Small intestine (tissue), 16 donors: ENCODE results near the gene GPRC5C. TPM values are rescaled to one million over a fixed set of nuclear protein-coding genes. Genes with fewer than 3 reads are reported as not detected.
A peak's percentile ranks its signal among the peaks of the same experiment; 100 is the strongest.

Experiments used
- DNase-seq, 2 donors: peaks; one replicate each; pipeline versions ENCODE4 v3.0.0 to v3.0.0-alpha.2; 2013
- FAIRE-seq: peaks from 2 replicates; lab custom pipeline; 2012; peaks lifted over from hg19 to GRCh38; lab: Jason Lieb, UNC
- H3K27ac ChIP-seq, 3 donors: one replicate each; pipeline ENCODE4 v1.5.1; 2013; ENCODE audit warnings: low read length in 2 of 3, mild to moderate bottlenecking in 2 of 3, control low read depth in 1 of 3, inconsistent platforms in 1 of 3, low read depth in 1 of 3, moderate library complexity in 1 of 3
- H3K27me3 ChIP-seq, 3 donors: one replicate each; pipeline ENCODE4 v1.6.1; 2013; ENCODE audit warnings: low read length in 3 of 3, inconsistent platforms in 1 of 3; ENCODE audit not compliant: control insufficient read depth in 3 of 3, insufficient read depth in 3 of 3
- H3K36me3 ChIP-seq, 3 donors: one replicate each; pipeline ENCODE4 v1.6.1; 2013; ENCODE audit warnings: low read length in 3 of 3, inconsistent platforms in 1 of 3, low read depth in 1 of 3, mild to moderate bottlenecking in 1 of 3, moderate library complexity in 1 of 3; ENCODE audit not compliant: control insufficient read depth in 3 of 3, insufficient read depth in 2 of 3
- H3K4me1 ChIP-seq, 3 donors: one replicate each; pipeline ENCODE4 v1.6.1; 2013; ENCODE audit warnings: low read length in 2 of 3, inconsistent platforms in 1 of 3, low read depth in 1 of 3, mild to moderate bottlenecking in 1 of 3, moderate library complexity in 1 of 3; ENCODE audit not compliant: control insufficient read depth in 3 of 3, insufficient read depth in 2 of 3
- H3K4me3 ChIP-seq, 3 donors: one replicate each; pipeline ENCODE4 v1.5.1; 2013; ENCODE audit warnings: low read length in 3 of 3, control low read depth in 1 of 3, inconsistent platforms in 1 of 3, low read depth in 1 of 3, mild to moderate bottlenecking in 1 of 3, moderate library complexity in 1 of 3
- H3K9me3 ChIP-seq, 2 donors: one replicate each; pipeline ENCODE4 v1.6.1; 2013; ENCODE audit warnings: low read depth in 1 of 2, low read length in 1 of 2; ENCODE audit not compliant: control insufficient read depth in 2 of 2, insufficient read depth in 1 of 2
- WGBS, 3 donors: extraction: QIAGEN DNeasy Blood & Tissue Kit; methylation state at CpG; one replicate each; pipeline ENCODE4 v1.1.7; 2013; 5-methylcytosine and 5-hydroxymethylcytosine counted together
- long read RNA-seq, 10 donors: transcript quantifications; one replicate each; lab custom pipeline, GENCODE V29; 2026
- polyA plus RNA-seq, 4 donors: library from polyadenylated mRNA; stranded (reverse) in 3 of 4; unstranded in 1 of 4; fragments of 200-250 nt in 3 of 4; fragments of 120-200 nt in 1 of 4; gene quantifications; one replicate each; pipeline versions ENCODE4 v1.2.1 to v1.2.3, GENCODE V29; 2013
- donor health status: healthy with polysubstance abuse.
- donor health status: control.
- donor health status: control.
- donor health status: Bipolar disorder and iron deficiency.
- donor health status: healthy.

GPRC5C gene
- polyA plus RNA-seq, result 10 to 100 TPM; 41.3 to 72.8 (median 48.1) TPM
- long read RNA-seq, donor 1, result 0 reads
- long read RNA-seq, donor 2, partial matches to known transcripts, result 0 of 8 reads
- long read RNA-seq, donor 2, other reads (novel, unspliced or antisense), result 0 of 8 reads
- long read RNA-seq, donor 3, transcript GPRC5C-207 (1 exons, 2,224 nt), result major isoform, 9 of 21 reads
- long read RNA-seq, donor 3, partial matches to known transcripts, result 5 of 21 reads
- long read RNA-seq, donor 3, other reads (novel, unspliced or antisense), result 0 of 21 reads
- long read RNA-seq, donor 4, partial matches to known transcripts, result 0 of 3 reads
- long read RNA-seq, donor 4, other reads (novel, unspliced or antisense), result 0 of 3 reads
- long read RNA-seq, donor 5, partial matches to known transcripts, result 0 of 4 reads
- long read RNA-seq, donor 5, other reads (novel, unspliced or antisense), result 0 of 4 reads
- long read RNA-seq, donor 6, transcript GPRC5C-202 (4 exons, 2,988 nt), result major isoform, 5 of 12 reads
- long read RNA-seq, donor 6, partial matches to known transcripts, result 0 of 12 reads
- long read RNA-seq, donor 6, other reads (novel, unspliced or antisense), result 0 of 12 reads
- long read RNA-seq, donor 7, transcript GPRC5C-207 (1 exons, 2,224 nt), result major isoform, 5 of 12 reads
- long read RNA-seq, donor 7, transcript GPRC5C-202 (4 exons, 2,988 nt), result major isoform, 5 of 12 reads
- long read RNA-seq, donor 7, partial matches to known transcripts, result 0 of 12 reads
- long read RNA-seq, donor 7, other reads (novel, unspliced or antisense), result 0 of 12 reads
- long read RNA-seq, donor 8, result 0 reads
- long read RNA-seq, donor 9, partial matches to known transcripts, result 0 of 2 reads
- long read RNA-seq, donor 9, other reads (novel, unspliced or antisense), result 0 of 2 reads
- long read RNA-seq, donor 10, transcript GPRC5C-207 (1 exons, 2,224 nt), result major isoform, 6 of 17 reads
- long read RNA-seq, donor 10, transcript GPRC5C-202 (4 exons, 2,988 nt), result major isoform, 6 of 17 reads
- long read RNA-seq, donor 10, partial matches to known transcripts, result 0 of 17 reads
- long read RNA-seq, donor 10, other reads (novel, unspliced or antisense), result 5 of 17 reads

GRCh38 chr17:74431568-74432423 lies at the start of gene GPRC5C:
Gene GPRC5C, plus strand, starts transcription at chr17:74432088. Its CDS starts 7,689 bp downstream, at chr17:74439777.
- H3K27me3 ChIP-seq, result peaks cover 0 to 8% (median 0%) of the 10 kb centered on the region in 3 donors
- peaks cover 0 to 6% (median 0%) of the 10 kb centered on the region in 3 donors for H3K36me3 ChIP-seq
- peak within 1 kb of the TSS; percentile 88 to 100 (median 96) for H3K27ac ChIP-seq
- FAIRE-seq (no peak), DNase-seq (peak; percentile 93 to 97)
- no peaks in the 10 kb centered on the region for H3K9me3 ChIP-seq
- WGBS, 3 donors, result 1% methylated on average over 71 to 81 of the region's 81 CpGs
- H3K4me1 ChIP-seq, result peaks cover 0 to 66% (median 3%) of the 10 kb centered on the region in 3 donors
- peak within 1 kb of the TSS; percentile 55 to 82 (median 61) for H3K4me3 ChIP-seq

GRCh38 chr17:74383141-74383540 lies 48.7 kb upstream of the GPRC5C start:
- no peak overlapping the region for H3K27ac ChIP-seq
- H3K9me3 ChIP-seq, result no peaks in the 10 kb centered on the region
- H3K4me1 ChIP-seq, result peaks cover 4 to 39% (median 18%) of the 10 kb centered on the region in 3 donors
- no peak overlapping the region for H3K4me3 ChIP-seq
- DNase-seq (no peak), FAIRE-seq (no peak)
- H3K36me3 ChIP-seq, result no peaks in the 10 kb centered on the region
- 87 to 95% (median 88%) methylated on average over 5 of the region's 5 CpGs for WGBS, 3 donors
- H3K27me3 ChIP-seq, result no peaks in the 10 kb centered on the region

GRCh38 chr17:74385201-74385600 lies 46.7 kb upstream of the GPRC5C start:
- no peak overlapping the region for H3K4me3 ChIP-seq
- H3K4me1 ChIP-seq, result peaks cover 4 to 42% (median 10%) of the 10 kb centered on the region in 3 donors
- no peaks in the 10 kb centered on the region for H3K27me3 ChIP-seq
- no peak for FAIRE-seq
- H3K36me3 ChIP-seq, result no peaks in the 10 kb centered on the region
- H3K9me3 ChIP-seq, result no peaks in the 10 kb centered on the region
- no peak for DNase-seq
- no peak overlapping the region for H3K27ac ChIP-seq
- WGBS, 3 donors, result 86 to 95% (median 87%) methylated on average over 3 of the region's 3 CpGs

- 33 to 52% (median 42%) methylated on average over 8 of the region's 8 CpGs for WGBS, 3 donors
- Histone ChIP-seq H3K27ac (peak overlapping the region; percentile 74 to 88 (median 87)), H3K27me3 (no peaks in the 10 kb centered on the region), H3K4me3 (no peak overlapping the region), H3K36me3 (no peaks in the 10 kb centered on the region), H3K4me1 (peaks cover 4 to 31% (median 10%) of the 10 kb centered on the region in 3 donors), H3K9me3 (no peaks in the 10 kb centered on the region)
- FAIRE-seq (no peak), DNase-seq (peak; percentile 87 to 89)
Observed at GRCh38 chr17:74386386-74386785, 45.5 kb upstream of the GPRC5C start.

GRCh38 chr17:74387365-74388218 lies 44.3 kb upstream of the GPRC5C start:
- no peaks in the 10 kb centered on the region for H3K36me3 ChIP-seq
- no peaks in the 10 kb centered on the region for H3K27me3 ChIP-seq
- no peak overlapping the region for H3K27ac ChIP-seq
- peaks cover 4 to 29% (median 10%) of the 10 kb centered on the region in 3 donors for H3K4me1 ChIP-seq
- DNase-seq (no peak), FAIRE-seq (no peak)
- no peak overlapping the region for H3K4me3 ChIP-seq
- WGBS, 3 donors, result 77 to 83% (median 81%) methylated on average over 17 of the region's 17 CpGs
- H3K9me3 ChIP-seq, result no peaks in the 10 kb centered on the region

GRCh38 chr17:74389084-74389753 lies 42.7 kb upstream of the GPRC5C start:
- no peaks in the 10 kb centered on the region for H3K27me3 ChIP-seq
- H3K4me3 ChIP-seq, result no peak overlapping the region
- H3K4me1 ChIP-seq, result peaks cover 4 to 29% (median 10%) of the 10 kb centered on the region in 3 donors
- no peak for FAIRE-seq
- no peak overlapping the region for H3K27ac ChIP-seq
- H3K9me3 ChIP-seq, result peaks cover 0 to 3% of the 10 kb centered on the region in 2 donors
- peak in 1 of 2 donors; percentile 35 for DNase-seq
- no peaks in the 10 kb centered on the region for H3K36me3 ChIP-seq
- 79 to 84% (median 84%) methylated on average over 12 of the region's 12 CpGs for WGBS, 3 donors
